H1 (cell line): ENCODE results near the gene PPP4R1. TPM values are rescaled to one million over a fixed set of nuclear protein-coding genes. Genes with fewer than 3 reads are reported as not detected.
A peak's percentile ranks its signal among the peaks of the same experiment; 100 is the strongest.

ENCODE experiments used
- CBX8 ChIP-seq: fragments of 300-800, 300-1000 bp; sonication (generic); IDR thresholded peaks from 2 replicates; pipeline ENCODE4 v1.7.1; 2016; ENCODE audit warnings: low read depth, low read length, borderline replicate concordance
- CTBP2 ChIP-seq: IDR thresholded peaks from 2 replicates; pipeline ENCODE4 v1.7.0; 2011; ENCODE audit warnings: borderline replicate concordance, mild to moderate bottlenecking, moderate library complexity, mixed read lengths, low read length; ENCODE audit not compliant: insufficient read depth, insufficient read length
- EZH2 ChIP-seq: fragments of 200-600 bp; sonication (generic); IDR thresholded peaks from 2 replicates; pipeline ENCODE4 v1.7.1; 2012; ENCODE audit warnings: low read depth, mild to moderate bottlenecking, moderate library complexity, low read length, inconsistent platforms; ENCODE audit not compliant: severe bottlenecking
- FOSL1 ChIP-seq: IDR thresholded peaks from 2 replicates; pipeline ENCODE4 v1.6.1; 2011; ENCODE audit warnings: mild to moderate bottlenecking, low read depth, low read length, moderate library complexity; ENCODE audit not compliant: insufficient read depth
- KDM4A ChIP-seq: IDR thresholded peaks from one replicate; pipeline ENCODE4 v1.7.1; 2012; ENCODE audit warnings: low read depth, mild to moderate bottlenecking, moderate library complexity, low read length, inconsistent platforms; ENCODE audit not compliant: severe bottlenecking
- SIN3A ChIP-seq, 2 experiments: IDR thresholded peaks in 1 of 2; conservative IDR thresholded peaks in 1 of 2; 2 replicates each; pipeline ENCODE4 v1.6.1; 2011 to 2012; ENCODE audit warnings: low read length in 2 of 2, improper control_type of control experiment in 1 of 2, low read depth in 1 of 2, mild to moderate bottlenecking in 1 of 2
- SIRT6 ChIP-seq: IDR thresholded peaks from one replicate; pipeline ENCODE4 v1.7.1; 2012; ENCODE audit warnings: low read length, inconsistent platforms
- SP4 ChIP-seq: IDR thresholded peaks from 2 replicates; pipeline ENCODE4 v1.6.1; 2012; ENCODE audit warnings: low read length, inconsistent platforms
- SUZ12 ChIP-seq: fragments of 200-600 bp; sonication (generic); IDR thresholded peaks from 2 replicates; pipeline ENCODE4 v1.6.1; 2012; ENCODE audit warnings: mild to moderate bottlenecking, inconsistent platforms, low read length, moderate library complexity, mixed read lengths
- polyA plus RNA-seq, 7 experiments: library from polyadenylated mRNA; depleted of rRNA in 3 of 7; stranded (reverse) in 5 of 7; unstranded in 2 of 7; fragments of >200 nt in 5 of 7; fragments of 200-250 nt in 2 of 7; gene quantifications; 1 replicate in 5 of 7; 2 replicates in 1 of 7; 4 replicates in 1 of 7; pipeline versions ENCODE4 v1.2.1 to v1.2.3, GENCODE V29; 2011 to 2013; ENCODE audit warnings: missing spikeins in 2 of 7, mixed read lengths in 2 of 7
- total RNA-seq: library from RNA; stranded (reverse); fragmentation: NEBNext Ultra II Directional; extraction: Animal tissue kit (Norgen Biotek cat#: 25700); gene quantifications from 2 replicates; pipeline ENCODE4 v1.2.1, GENCODE V29; 2021

Gene PPP4R1
- total and polyA plus RNA-seq, 2 of the 8 experiments (the other 6 are each of a cell fraction or from before 2014, with no cell fraction given), result 67.4 to 96.1 TPM

DNA sequence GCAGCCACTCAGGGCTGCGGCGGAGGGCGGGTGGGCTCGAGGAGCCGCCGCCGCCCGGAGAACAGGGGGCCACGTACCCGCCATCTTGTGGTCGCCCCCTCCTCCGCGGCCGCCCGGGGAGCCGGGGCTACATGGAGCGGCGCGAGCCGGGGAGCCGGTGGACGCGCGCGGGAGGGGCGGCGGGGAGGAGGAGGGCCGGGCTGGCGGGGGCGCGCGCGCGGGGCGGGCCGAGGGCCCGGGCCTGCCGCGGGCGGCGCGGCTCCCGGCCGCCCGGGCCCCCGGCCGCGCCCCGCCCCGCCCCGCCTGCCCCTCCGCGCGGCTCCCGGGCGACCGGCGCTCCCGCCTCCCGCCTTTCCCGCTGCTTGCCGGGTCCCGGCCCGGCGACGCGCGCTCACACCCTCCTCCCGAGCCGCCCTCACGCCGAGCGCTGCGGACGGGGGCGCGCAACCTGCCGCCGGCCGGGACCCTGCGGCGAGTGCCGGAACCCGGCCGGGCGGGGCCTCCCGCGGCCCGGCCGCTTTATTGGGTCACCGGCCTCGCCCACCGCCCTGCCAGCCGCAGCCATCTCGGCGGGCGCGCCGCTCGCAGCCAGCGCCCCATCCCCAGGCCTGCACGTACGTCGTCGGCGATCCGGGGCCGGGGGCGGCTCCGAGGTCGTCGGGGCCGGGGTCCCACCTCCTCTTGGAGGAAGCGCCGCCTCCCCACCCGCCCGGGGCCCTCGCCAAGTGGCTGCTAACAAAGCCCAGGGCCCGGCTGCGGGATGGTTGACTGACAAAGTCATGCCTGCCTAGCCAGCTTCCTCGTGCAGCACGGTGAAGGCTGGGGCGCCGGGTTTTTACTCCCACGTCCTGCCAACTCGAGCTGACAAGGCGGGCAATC lies at the start of gene PPP4R1 (continued):
- no peak for TF ChIP-seq FOSL1
- no peak for TF ChIP-seq CTBP2
- TF ChIP-seq SIRT6, result no peak
- TF ChIP-seq SIN3A (conservative IDR thresholded peaks at IDR 0.05 in 1 of 2, IDR thresholded peaks at IDR 0.05 in 1 of 2; ENCODE audit: low read depth in 1 of 2, low read length in 2 of 2), result peak in 1 of 2 experiments; percentile 31; a peak in 1 of 4 replicates
- no peak for TF ChIP-seq EZH2
- TF ChIP-seq KDM4A, result peak; percentile 34
- TF ChIP-seq SP4, result no peak
- TF ChIP-seq CBX8, result no peak
- TF ChIP-seq SUZ12, result no peak
